ENCODE results near the gene SOWAHC.

GRCh38 chr2:109659396-109660045 is 45.4 kb downstream of the SOWAHC start:
- TF ChIP-seq CTCF (IDR thresholded peaks at IDR 0.05; ENCODE audit: low read length) = no peak
- TF ChIP-seq EZH2 (IDR thresholded peaks at IDR 0.05; ENCODE audit: borderline replicate concordance, low read length) = no peak
